SU-DHL-6 (cell line): ENCODE results near the gene NRL.

Source experiments
- H2AFZ ChIP-seq: fragments of 200-600 bp; sonication (generic); 2 replicates; pipeline ENCODE4 v1.6.1; 2014; ENCODE audit warnings: low read depth, mild to moderate bottlenecking, moderate library complexity, mixed read lengths, antibody characterized with exemption, low read length; ENCODE audit not compliant: severe bottlenecking
- H3F3A ChIP-seq: fragments of 200-600 bp; shearing (Covaris generic); 2 replicates; pipeline ENCODE4 v1.6.0; 2016; ENCODE audit warnings: antibody characterized with exemption, mild to moderate bottlenecking; ENCODE audit not compliant: insufficient read depth
- H3K27ac ChIP-seq: fragments of 200-600 bp; sonication (generic); 2 replicates; pipeline ENCODE4 v1.5.1; 2016; ENCODE audit warnings: low read depth, mild to moderate bottlenecking, low read length, moderate library complexity, mixed read lengths
- H3K27me3 ChIP-seq: fragments of 200-600 bp; sonication (generic), shearing (Covaris generic); 2 replicates; pipeline ENCODE4 v1.6.0; 2014; ENCODE audit warnings: mild to moderate bottlenecking, low read length
- H3K36me3 ChIP-seq: fragments of 200-600 bp; sonication (generic); 2 replicates; pipeline ENCODE4 v1.6.1; 2014; ENCODE audit warnings: mild to moderate bottlenecking, low read length, mixed read lengths
- H3K4me2 ChIP-seq: fragments of 300-600, 200-600 bp; shearing (Covaris generic), sonication (generic); 2 replicates; pipeline ENCODE4 v1.6.0; 2014; ENCODE audit warnings: low read length, low read depth, mild to moderate bottlenecking; ENCODE audit not compliant: poor library complexity, severe bottlenecking
- H3K4me3 ChIP-seq: fragments of 200-600 bp; sonication (generic); 2 replicates; pipeline ENCODE4 v1.5.1; 2014; ENCODE audit warnings: antibody characterized with exemption, low read length, mild to moderate bottlenecking, mixed read lengths; ENCODE audit not compliant: insufficient read depth, poor library complexity, severe bottlenecking
- H3K79me2 ChIP-seq: fragments of 200-600 bp; sonication (generic); 2 replicates; pipeline ENCODE4 v1.6.1; 2014; ENCODE audit warnings: mild to moderate bottlenecking, low read length, moderate library complexity; ENCODE audit not compliant: insufficient read depth
- H3K9ac ChIP-seq: fragments of 200-600 bp; sonication (generic); 2 replicates; pipeline ENCODE4 v1.7.0; 2014; ENCODE audit warnings: mild to moderate bottlenecking, low read length
- H3K9me2 ChIP-seq: fragments of 200-600 bp; sonication (generic); replicated peaks from 2 replicates; pipeline ENCODE4 v1.6.1; 2014; ENCODE audit warnings: low read length; ENCODE audit not compliant: insufficient read depth
- H3K9me3 ChIP-seq: fragments of 200-600 bp; sonication (generic); 2 replicates; pipeline ENCODE4 v1.6.1; 2014; ENCODE audit warnings: low read length, mixed read lengths; ENCODE audit not compliant: insufficient read depth
- H4K20me1 ChIP-seq: fragments of 200-600 bp; sonication (generic); 2 replicates; pipeline ENCODE4 v1.6.1; 2014; ENCODE audit warnings: low read depth, mild to moderate bottlenecking, antibody characterized with exemption, low read length, moderate library complexity, mixed read lengths
- CTCF ChIP-seq: fragments of 200-600 bp; sonication (generic); IDR thresholded peaks from one replicate; pipeline ENCODE4 v1.5.1; 2017; ENCODE audit warnings: antibody characterized with exemption, mild to moderate bottlenecking, low read length, moderate library complexity; ENCODE audit not compliant: insufficient read depth, poor library complexity, severe bottlenecking
- EZH2phosphoT487 ChIP-seq: fragments of 200-600 bp; sonication (generic), shearing (Covaris generic); conservative IDR thresholded peaks from 2 replicates; pipeline ENCODE4 v1.6.1; 2018; ENCODE audit warnings: mild to moderate bottlenecking, antibody characterized with exemption, low read length, moderate library complexity, mixed read lengths

The NRL gene

GRCh38 chr14:24136684-24137528 is 22.2 kb upstream of the NRL start:
- Histone ChIP-seq H3K4me3 (peak overlapping the region; percentile 85), H3K9ac (peak overlapping the region; percentile 89), H3F3A (peaks cover 35% of the 10 kb centered on the region), H4K20me1 (no peaks in the 10 kb centered on the region), H3K9me2 (no peaks in the 10 kb centered on the region), H3K9me3 (no peaks in the 10 kb centered on the region), H3K79me2 (peaks cover 20% of the 10 kb centered on the region), H3K36me3 (no peaks in the 10 kb centered on the region), H2AFZ (no peak overlapping the region), H3K27ac (peak overlapping the region; percentile 73), H3K27me3 (no peaks in the 10 kb centered on the region), H3K4me2 (peak overlapping the region; percentile 56)
- TF ChIP-seq CTCF, result no peak
- TF ChIP-seq EZH2phosphoT487, result no peak

- no peaks in the 10 kb centered on the region for H3K9me3 ChIP-seq
- H3K4me2 ChIP-seq, result peak within 1 kb of the TSS; percentile 79
- TF ChIP-seq EZH2phosphoT487, result no peak
- no peak for TF ChIP-seq CTCF
- no peaks in the 10 kb centered on the region for H4K20me1 ChIP-seq
- peak within 1 kb of the TSS; percentile 85 for H3K4me3 ChIP-seq
- peak within 1 kb of the TSS; percentile 89 for H3K9ac ChIP-seq
- no peaks in the 10 kb centered on the region for H3K9me2 ChIP-seq
- peaks cover 20% of the 10 kb centered on the region for H3K79me2 ChIP-seq
- H3K27ac ChIP-seq, result peak within 1 kb of the TSS; percentile 73
- peak within 1 kb of the TSS; percentile 74 for H2AFZ ChIP-seq
- H3F3A ChIP-seq, result peaks cover 35% of the 10 kb centered on the region
- H3K27me3 ChIP-seq, result no peaks in the 10 kb centered on the region
- no peaks in the 10 kb centered on the region for H3K36me3 ChIP-seq
These were observed 21.3 kb upstream of the NRL start, which contains the start of gene PSME1 for GRCh38 chr14:24135834-24136683. Gene PSME1 (plus strand): TSS chr14:24136194. CDS start chr14:24136263, 69 bp downstream.

GRCh38 chr14:24135584-24135833 is 20.8 kb upstream of the NRL start:
- H3K9ac ChIP-seq, result peak overlapping the region; percentile 89
- H3K79me2 ChIP-seq, result peaks cover 15% of the 10 kb centered on the region
- H3K9me2 ChIP-seq, result no peaks in the 10 kb centered on the region
- H3K4me3 ChIP-seq, result peak overlapping the region; percentile 85
- peaks cover 35% of the 10 kb centered on the region for H3F3A ChIP-seq
- peak overlapping the region; percentile 79 for H3K4me2 ChIP-seq
- no peaks in the 10 kb centered on the region for H3K27me3 ChIP-seq
- peak overlapping the region; percentile 74 for H2AFZ ChIP-seq
- H3K27ac ChIP-seq, result peak overlapping the region; percentile 44
- H3K36me3 ChIP-seq, result no peaks in the 10 kb centered on the region
- H4K20me1 ChIP-seq, result no peaks in the 10 kb centered on the region
- TF ChIP-seq EZH2phosphoT487, result no peak
- no peak for TF ChIP-seq CTCF
- H3K9me3 ChIP-seq, result no peaks in the 10 kb centered on the region
